ENCODE results near the gene MGMT. TPM values are rescaled to one million over a fixed set of nuclear protein-coding genes. Genes with fewer than 3 reads are reported as not detected.

The MGMT gene
- total and polyA plus RNA-seq, 2 experiments from 2014 or later = 19.3 to 21.9 TPM

GRCh38 chr10:129589546-129589945, 122.5 kb downstream of the MGMT start:
- no peaks in the 10 kb centered on the region for H3F3A ChIP-seq (replicated peaks; ENCODE audit: low read depth)
- H4K20me1 ChIP-seq (replicated peaks; ENCODE audit: insufficient read depth) = no peaks in the 10 kb centered on the region
- H2AFZ ChIP-seq = no peak overlapping the region
- H3K4me3 ChIP-seq = no peak overlapping the region
- H3K27me3 Mint-ChIP-seq (ENCODE audit: insufficient read depth, low read depth, poor library complexity) = peaks cover 5% of the 10 kb centered on the region
- no peaks in the 10 kb centered on the region for H3K27me3 ChIP-seq (ENCODE audit: insufficient read depth)
- peaks cover 41% of the 10 kb centered on the region for H3K36me3 Mint-ChIP-seq (ENCODE audit: low read depth)
- TF ChIP-seq NANOG (IDR thresholded peaks at IDR 0.05; ENCODE audit: borderline replicate concordance) = no peak
- TF ChIP-seq ZNF114 (CRISPR knock-in tag; IDR thresholded peaks at IDR 0.05) = no peak
- no peak for TF ChIP-seq EZH2phosphoT487 (IDR thresholded peaks at IDR 0.05; ENCODE audit: unreplicated experiment)
- no peak for TF ChIP-seq POLR2AphosphoS5 (IDR thresholded peaks at IDR 0.05; ENCODE audit: low read depth)
- TF ChIP-seq, protein P1, sequence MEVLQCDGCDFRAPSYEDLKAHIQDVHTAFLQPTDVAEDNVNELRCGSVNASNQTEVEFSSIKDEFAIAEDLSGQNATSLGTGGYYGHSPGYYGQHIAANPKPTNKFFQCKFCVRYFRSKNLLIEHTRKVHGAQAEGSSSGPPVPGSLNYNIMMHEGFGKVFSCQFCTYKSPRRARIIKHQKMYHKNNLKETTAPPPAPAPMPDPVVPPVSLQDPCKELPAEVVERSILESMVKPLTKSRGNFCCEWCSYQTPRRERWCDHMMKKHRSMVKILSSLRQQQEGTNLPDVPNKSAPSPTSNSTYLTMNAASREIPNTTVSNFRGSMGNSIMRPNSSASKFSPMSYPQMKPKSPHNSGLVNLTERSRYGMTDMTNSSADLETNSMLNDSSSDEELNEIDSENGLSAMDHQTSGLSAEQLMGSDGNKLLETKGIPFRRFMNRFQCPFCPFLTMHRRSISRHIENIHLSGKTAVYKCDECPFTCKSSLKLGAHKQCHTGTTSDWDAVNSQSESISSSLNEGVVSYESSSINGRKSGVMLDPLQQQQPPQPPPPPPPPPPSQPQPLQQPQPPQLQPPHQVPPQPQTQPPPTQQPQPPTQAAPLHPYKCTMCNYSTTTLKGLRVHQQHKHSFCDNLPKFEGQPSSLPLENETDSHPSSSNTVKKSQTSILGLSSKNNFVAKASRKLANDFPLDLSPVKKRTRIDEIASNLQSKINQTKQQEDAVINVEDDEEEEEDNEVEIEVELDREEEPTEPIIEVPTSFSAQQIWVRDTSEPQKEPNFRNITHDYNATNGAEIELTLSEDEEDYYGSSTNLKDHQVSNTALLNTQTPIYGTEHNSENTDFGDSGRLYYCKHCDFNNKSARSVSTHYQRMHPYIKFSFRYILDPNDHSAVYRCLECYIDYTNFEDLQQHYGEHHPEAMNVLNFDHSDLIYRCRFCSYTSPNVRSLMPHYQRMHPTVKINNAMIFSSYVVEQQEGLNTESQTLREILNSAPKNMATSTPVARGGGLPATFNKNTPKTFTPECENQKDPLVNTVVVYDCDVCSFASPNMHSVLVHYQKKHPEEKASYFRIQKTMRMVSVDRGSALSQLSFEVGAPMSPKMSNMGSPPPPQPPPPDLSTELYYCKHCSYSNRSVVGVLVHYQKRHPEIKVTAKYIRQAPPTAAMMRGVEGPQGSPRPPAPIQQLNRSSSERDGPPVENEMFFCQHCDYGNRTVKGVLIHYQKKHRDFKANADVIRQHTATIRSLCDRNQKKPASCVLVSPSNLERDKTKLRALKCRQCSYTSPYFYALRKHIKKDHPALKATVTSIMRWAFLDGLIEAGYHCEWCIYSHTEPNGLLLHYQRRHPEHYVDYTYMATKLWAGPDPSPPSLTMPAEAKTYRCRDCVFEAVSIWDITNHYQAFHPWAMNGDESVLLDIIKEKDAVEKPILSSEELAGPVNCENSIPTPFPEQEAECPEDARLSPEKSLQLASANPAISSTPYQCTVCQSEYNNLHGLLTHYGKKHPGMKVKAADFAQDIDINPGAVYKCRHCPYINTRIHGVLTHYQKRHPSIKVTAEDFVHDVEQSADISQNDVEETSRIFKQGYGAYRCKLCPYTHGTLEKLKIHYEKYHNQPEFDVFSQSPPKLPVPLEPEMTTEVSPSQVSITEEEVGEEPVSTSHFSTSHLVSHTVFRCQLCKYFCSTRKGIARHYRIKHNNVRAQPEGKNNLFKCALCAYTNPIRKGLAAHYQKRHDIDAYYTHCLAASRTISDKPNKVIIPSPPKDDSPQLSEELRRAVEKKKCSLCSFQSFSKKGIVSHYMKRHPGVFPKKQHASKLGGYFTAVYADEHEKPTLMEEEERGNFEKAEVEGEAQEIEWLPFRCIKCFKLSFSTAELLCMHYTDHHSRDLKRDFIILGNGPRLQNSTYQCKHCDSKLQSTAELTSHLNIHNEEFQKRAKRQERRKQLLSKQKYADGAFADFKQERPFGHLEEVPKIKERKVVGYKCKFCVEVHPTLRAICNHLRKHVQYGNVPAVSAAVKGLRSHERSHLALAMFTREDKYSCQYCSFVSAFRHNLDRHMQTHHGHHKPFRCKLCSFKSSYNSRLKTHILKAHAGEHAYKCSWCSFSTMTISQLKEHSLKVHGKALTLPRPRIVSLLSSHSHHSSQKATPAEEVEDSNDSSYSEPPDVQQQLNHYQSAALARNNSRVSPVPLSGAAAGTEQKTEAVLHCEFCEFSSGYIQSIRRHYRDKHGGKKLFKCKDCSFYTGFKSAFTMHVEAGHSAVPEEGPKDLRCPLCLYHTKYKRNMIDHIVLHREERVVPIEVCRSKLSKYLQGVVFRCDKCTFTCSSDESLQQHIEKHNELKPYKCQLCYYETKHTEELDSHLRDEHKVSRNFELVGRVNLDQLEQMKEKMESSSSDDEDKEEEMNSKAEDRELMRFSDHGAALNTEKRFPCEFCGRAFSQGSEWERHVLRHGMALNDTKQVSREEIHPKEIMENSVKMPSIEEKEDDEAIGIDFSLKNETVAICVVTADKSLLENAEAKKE (CRISPR knock-in tag; IDR thresholded peaks at IDR 0.05) = no peak
- TF ChIP-seq ZNF331 (CRISPR knock-in tag; IDR thresholded peaks at IDR 0.05; ENCODE audit: low read depth) = no peak
- TF ChIP-seq, protein P2, sequence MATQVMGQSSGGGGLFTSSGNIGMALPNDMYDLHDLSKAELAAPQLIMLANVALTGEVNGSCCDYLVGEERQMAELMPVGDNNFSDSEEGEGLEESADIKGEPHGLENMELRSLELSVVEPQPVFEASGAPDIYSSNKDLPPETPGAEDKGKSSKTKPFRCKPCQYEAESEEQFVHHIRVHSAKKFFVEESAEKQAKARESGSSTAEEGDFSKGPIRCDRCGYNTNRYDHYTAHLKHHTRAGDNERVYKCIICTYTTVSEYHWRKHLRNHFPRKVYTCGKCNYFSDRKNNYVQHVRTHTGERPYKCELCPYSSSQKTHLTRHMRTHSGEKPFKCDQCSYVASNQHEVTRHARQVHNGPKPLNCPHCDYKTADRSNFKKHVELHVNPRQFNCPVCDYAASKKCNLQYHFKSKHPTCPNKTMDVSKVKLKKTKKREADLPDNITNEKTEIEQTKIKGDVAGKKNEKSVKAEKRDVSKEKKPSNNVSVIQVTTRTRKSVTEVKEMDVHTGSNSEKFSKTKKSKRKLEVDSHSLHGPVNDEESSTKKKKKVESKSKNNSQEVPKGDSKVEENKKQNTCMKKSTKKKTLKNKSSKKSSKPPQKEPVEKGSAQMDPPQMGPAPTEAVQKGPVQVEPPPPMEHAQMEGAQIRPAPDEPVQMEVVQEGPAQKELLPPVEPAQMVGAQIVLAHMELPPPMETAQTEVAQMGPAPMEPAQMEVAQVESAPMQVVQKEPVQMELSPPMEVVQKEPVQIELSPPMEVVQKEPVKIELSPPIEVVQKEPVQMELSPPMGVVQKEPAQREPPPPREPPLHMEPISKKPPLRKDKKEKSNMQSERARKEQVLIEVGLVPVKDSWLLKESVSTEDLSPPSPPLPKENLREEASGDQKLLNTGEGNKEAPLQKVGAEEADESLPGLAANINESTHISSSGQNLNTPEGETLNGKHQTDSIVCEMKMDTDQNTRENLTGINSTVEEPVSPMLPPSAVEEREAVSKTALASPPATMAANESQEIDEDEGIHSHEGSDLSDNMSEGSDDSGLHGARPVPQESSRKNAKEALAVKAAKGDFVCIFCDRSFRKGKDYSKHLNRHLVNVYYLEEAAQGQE (IDR thresholded peaks at IDR 0.05; ENCODE audit: unreplicated experiment) = no peak
- TF ChIP-seq JUNB (IDR thresholded peaks at IDR 0.05; ENCODE audit: unreplicated experiment) = no peak
- TF ChIP-seq, protein P3, sequence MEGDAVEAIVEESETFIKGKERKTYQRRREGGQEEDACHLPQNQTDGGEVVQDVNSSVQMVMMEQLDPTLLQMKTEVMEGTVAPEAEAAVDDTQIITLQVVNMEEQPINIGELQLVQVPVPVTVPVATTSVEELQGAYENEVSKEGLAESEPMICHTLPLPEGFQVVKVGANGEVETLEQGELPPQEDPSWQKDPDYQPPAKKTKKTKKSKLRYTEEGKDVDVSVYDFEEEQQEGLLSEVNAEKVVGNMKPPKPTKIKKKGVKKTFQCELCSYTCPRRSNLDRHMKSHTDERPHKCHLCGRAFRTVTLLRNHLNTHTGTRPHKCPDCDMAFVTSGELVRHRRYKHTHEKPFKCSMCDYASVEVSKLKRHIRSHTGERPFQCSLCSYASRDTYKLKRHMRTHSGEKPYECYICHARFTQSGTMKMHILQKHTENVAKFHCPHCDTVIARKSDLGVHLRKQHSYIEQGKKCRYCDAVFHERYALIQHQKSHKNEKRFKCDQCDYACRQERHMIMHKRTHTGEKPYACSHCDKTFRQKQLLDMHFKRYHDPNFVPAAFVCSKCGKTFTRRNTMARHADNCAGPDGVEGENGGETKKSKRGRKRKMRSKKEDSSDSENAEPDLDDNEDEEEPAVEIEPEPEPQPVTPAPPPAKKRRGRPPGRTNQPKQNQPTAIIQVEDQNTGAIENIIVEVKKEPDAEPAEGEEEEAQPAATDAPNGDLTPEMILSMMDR (conservative IDR thresholded peaks at IDR 0.05; ENCODE audit: low read depth in 2 of 2) = no peak
- no peak for TF ChIP-seq CREB1 (CRISPR knock-in tag; IDR thresholded peaks at IDR 0.05; ENCODE audit: low read depth)
- TF ChIP-seq ETS1 (IDR thresholded peaks at IDR 0.05) = no peak
- TF ChIP-seq STAT1 (IDR thresholded peaks at IDR 0.05; ENCODE audit: unreplicated experiment) = no peak
- TF ChIP-seq EZH2 (IDR thresholded peaks at IDR 0.05; ENCODE audit: low read depth, unreplicated experiment) = no peak
- no peak overlapping the region for H3K27ac Mint-ChIP-seq
- DNase-seq (ENCODE audit: low spot score) = no peak
- H3K27ac ChIP-seq (ENCODE audit: low read depth) = no peak overlapping the region
- no peak overlapping the region for H3K4me2 ChIP-seq
- H3K4me3 Mint-ChIP-seq = no peak overlapping the region
- H3K4me1 Mint-ChIP-seq = peaks cover 10% of the 10 kb centered on the region
- no peaks in the 10 kb centered on the region for H3K79me2 ChIP-seq (replicated peaks; ENCODE audit: insufficient read depth)
- H3K9me2 ChIP-seq (ENCODE audit: insufficient read depth) = no peaks in the 10 kb centered on the region
- peaks cover 15% of the 10 kb centered on the region for H3K36me3 ChIP-seq (ENCODE audit: insufficient read depth)
- ATAC-seq = no peak
- H3K9me3 Mint-ChIP-seq = peaks cover 37% of the 10 kb centered on the region
- no peaks in the 10 kb centered on the region for H3K4me1 ChIP-seq (ENCODE audit: insufficient read depth)
